Neural crest cell (in vitro differentiated cells): ENCODE measurements around the gene NNT. TPM values are rescaled to one million over a fixed set of nuclear protein-coding genes. Genes with fewer than 3 reads are reported as not detected.
"Not testable (repeated sequence)": the region's sequence is repeated elsewhere in the genome, so short reads cannot be mapped to it uniquely, and the experiment has no call there.

Source experiments
- DNase-seq: peaks from one replicate; pipeline ENCODE4 v3.0.0; 2021; ENCODE audit warnings: low read depth, mixed read lengths, low spot score
- H3K27ac Mint-ChIP-seq: one replicate; pipeline ENCODE4 v1.8.0; 2021; ENCODE audit warnings: mild to moderate bottlenecking, mixed read lengths; ENCODE audit not compliant: unreplicated experiment
- H3K27me3 Mint-ChIP-seq: 2 replicates; pipeline ENCODE4 v1.8.0; 2021; ENCODE audit warnings: low read depth, mild to moderate bottlenecking, mixed read lengths
- H3K36me3 Mint-ChIP-seq: 2 replicates; pipeline ENCODE4 v1.8.0; 2021; ENCODE audit warnings: low read depth, mild to moderate bottlenecking, mixed read lengths
- H3K4me1 Mint-ChIP-seq: 2 replicates; pipeline ENCODE4 v1.8.0; 2021; ENCODE audit warnings: mixed read lengths
- H3K4me3 Mint-ChIP-seq: one replicate; pipeline ENCODE4 v1.8.0; 2021; ENCODE audit warnings: mild to moderate bottlenecking, mixed read lengths
- H3K9me3 Mint-ChIP-seq: 2 replicates; pipeline ENCODE4 v1.8.0; 2021; ENCODE audit warnings: mixed read lengths
- total RNA-seq: library from RNA; stranded (reverse); gene quantifications from 2 replicates; pipeline ENCODE4 v1.2.1, GENCODE V29; 2021
- TF ChIP-seq, protein P1 (sequence below): fragments of 200-600 bp; sonication (generic); conservative IDR thresholded peaks from 2 replicates; pipeline ENCODE4 v1.5.0; 2021; ENCODE audit warnings: antibody characterized with exemption, mild to moderate bottlenecking

The NNT gene
- total RNA-seq, 1 donor from 2014 or later = 72.7 TPM

DNA sequence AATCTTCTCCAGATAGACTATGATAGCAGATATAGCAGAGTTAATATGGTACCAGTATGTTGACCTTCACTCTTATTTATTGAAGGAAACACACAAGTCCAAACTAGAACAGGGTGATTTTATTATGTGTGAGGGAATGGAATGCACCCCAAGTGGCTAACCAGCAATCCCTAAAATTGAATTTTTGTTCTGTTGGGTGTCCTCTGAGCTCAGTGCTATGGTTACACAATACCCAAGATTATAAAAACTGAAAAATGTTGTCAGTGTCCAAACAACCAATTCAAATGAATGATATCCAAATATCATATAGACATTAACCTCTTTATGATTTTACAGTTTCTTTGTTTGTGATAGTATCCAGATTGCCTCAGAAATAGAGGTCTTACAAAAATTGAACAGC, 60.9 kb downstream of the NNT start:
- Mint-ChIP-seq H3K36me3 (peaks cover 35% of the 10 kb centered on the region), H3K4me1 (no peaks in the 10 kb centered on the region), H3K27me3 (no peaks in the 10 kb centered on the region), H3K27ac (no peak overlapping the region), H3K9me3 (no peaks in the 10 kb centered on the region), H3K4me3 (no peak overlapping the region)
- TF ChIP-seq, protein P1, sequence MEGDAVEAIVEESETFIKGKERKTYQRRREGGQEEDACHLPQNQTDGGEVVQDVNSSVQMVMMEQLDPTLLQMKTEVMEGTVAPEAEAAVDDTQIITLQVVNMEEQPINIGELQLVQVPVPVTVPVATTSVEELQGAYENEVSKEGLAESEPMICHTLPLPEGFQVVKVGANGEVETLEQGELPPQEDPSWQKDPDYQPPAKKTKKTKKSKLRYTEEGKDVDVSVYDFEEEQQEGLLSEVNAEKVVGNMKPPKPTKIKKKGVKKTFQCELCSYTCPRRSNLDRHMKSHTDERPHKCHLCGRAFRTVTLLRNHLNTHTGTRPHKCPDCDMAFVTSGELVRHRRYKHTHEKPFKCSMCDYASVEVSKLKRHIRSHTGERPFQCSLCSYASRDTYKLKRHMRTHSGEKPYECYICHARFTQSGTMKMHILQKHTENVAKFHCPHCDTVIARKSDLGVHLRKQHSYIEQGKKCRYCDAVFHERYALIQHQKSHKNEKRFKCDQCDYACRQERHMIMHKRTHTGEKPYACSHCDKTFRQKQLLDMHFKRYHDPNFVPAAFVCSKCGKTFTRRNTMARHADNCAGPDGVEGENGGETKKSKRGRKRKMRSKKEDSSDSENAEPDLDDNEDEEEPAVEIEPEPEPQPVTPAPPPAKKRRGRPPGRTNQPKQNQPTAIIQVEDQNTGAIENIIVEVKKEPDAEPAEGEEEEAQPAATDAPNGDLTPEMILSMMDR = no peak
- DNase-seq = no peak

DNA sequence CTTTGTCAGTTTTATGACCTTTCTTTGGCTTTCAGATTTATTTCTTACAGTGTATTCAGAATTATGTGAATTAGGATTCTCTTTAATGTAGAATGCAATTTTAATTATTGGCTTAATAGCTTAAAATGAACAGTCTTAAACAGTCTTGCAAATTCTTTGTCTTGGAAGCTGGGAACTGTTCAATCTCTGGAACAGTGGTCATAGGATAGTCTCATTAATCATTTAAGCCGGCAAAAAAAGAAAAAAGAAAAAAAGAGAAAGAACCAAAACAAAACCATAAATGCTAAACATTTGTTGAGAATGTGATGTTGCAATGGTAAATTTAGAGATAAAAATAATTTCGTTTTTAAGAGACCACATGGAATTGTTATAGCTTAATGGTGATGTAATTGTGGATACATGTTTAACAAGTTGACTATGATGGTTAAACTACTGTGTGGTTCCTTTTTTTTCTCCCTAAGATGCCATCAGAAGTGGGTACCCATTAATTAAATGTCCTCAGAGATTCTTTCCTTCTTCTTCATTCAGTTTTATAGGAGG, 61.6 kb downstream of the NNT start:
- Mint-ChIP-seq H3K4me1 (no peaks in the 10 kb centered on the region), H3K9me3 (no peaks in the 10 kb centered on the region), H3K4me3 (no peak overlapping the region), H3K36me3 (peaks cover 35% of the 10 kb centered on the region), H3K27me3 (no peaks in the 10 kb centered on the region), H3K27ac (no peak overlapping the region)
- TF ChIP-seq, protein P1 = no peak
- no peak for DNase-seq

- not testable (repeated sequence) for H3K27ac Mint-ChIP-seq, H3K27me3 Mint-ChIP-seq, H3K4me1 Mint-ChIP-seq, H3K9me3 Mint-ChIP-seq, DNase-seq, H3K4me3 Mint-ChIP-seq
- peaks cover 38% of the 10 kb centered on the region for H3K36me3 Mint-ChIP-seq
Measured at GRCh38 chr5:43665749-43666148, 62.8 kb downstream of the NNT start.

DNA sequence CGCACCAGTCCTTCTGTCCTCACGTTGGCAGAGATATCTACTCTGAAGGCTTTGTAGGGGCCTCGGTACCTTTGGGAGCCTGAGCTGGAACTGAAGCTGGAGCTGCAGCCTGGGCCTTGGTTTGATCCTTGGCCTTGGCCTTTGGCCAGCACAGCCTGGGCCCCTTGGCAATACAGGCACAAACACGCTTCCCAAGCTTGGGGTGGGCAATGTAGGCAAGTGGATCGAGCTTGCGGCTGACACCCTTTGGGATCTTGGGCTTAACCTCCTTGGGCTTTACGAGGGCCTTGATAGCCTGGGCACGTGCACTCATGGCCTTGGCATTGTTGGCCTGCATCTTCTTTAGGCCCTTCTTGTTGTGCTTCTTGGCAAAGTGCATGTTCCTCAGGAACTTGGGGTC, 63.7 kb downstream of the NNT start:
- H3K36me3 Mint-ChIP-seq = peaks cover 45% of the 10 kb centered on the region
- H3K27me3 Mint-ChIP-seq, H3K4me1 Mint-ChIP-seq, DNase-seq, H3K9me3 Mint-ChIP-seq, H3K27ac Mint-ChIP-seq, H3K4me3 Mint-ChIP-seq: not testable (repeated sequence)

DNA sequence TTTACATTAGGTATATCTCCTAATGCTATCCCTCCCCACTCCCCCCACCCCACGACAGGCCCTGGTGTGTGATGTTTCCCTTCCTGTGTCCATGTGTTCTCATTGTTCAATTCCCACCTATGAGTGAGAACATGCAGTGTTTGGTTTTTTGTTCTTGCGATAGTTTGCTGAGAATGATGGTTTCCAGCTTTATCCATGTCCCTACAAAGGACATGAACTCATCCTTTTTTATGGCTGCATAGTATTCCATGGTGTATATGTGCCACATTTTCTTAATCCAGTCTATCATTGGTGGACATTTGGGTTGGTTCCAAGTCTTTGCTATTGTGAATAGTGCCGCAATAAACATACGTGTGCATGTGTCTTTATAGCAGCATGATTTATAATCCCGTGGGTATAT, 64.4 kb downstream of the NNT start:
- not testable (repeated sequence) for H3K27me3 Mint-ChIP-seq, H3K9me3 Mint-ChIP-seq, H3K4me3 Mint-ChIP-seq, H3K27ac Mint-ChIP-seq, H3K4me1 Mint-ChIP-seq, DNase-seq
- peaks cover 50% of the 10 kb centered on the region for H3K36me3 Mint-ChIP-seq

- Mint-ChIP-seq H3K27ac (peak overlapping the region; percentile 32), H3K4me1 (no peaks in the 10 kb centered on the region), H3K36me3 (peaks cover 34% of the 10 kb centered on the region), H3K9me3 (peaks cover 8% of the 10 kb centered on the region), H3K4me3 (no peak overlapping the region), H3K27me3 (no peaks in the 10 kb centered on the region)
- DNase-seq = no peak
- TF ChIP-seq, protein P1 = no peak
Measured at GRCh38 chr5:43674536-43674935, 71.6 kb downstream of the NNT start.

DNA sequence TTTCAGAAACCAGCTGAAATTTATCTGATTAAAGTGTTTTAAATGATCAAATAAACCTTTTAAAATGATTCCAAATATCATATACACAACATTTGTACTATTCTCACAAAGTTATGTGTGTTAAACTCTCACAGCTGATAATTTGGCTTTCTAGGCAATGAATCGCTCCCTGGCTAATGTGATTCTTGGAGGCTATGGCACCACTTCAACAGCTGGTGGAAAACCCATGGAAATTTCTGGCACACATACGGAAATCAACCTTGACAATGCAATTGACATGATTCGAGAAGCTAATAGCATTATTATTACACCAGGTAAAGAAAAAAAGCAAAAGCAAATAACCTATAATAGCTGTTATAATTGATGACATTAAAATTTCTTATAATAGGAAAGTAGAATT, 72.4 kb downstream of the NNT start:
- no peak overlapping the region for H3K27ac Mint-ChIP-seq

More for the DNA sequence above, 72.4 kb downstream of the NNT start:
- H3K9me3 Mint-ChIP-seq = peaks cover 7% of the 10 kb centered on the region
- no peaks in the 10 kb centered on the region for H3K27me3 Mint-ChIP-seq
- H3K4me3 Mint-ChIP-seq = no peak overlapping the region
- TF ChIP-seq, protein P1 = no peak
- peaks cover 30% of the 10 kb centered on the region for H3K36me3 Mint-ChIP-seq
- H3K4me1 Mint-ChIP-seq = no peaks in the 10 kb centered on the region
- no peak for DNase-seq
